HG02973 (cell line): ENCODE results near the gene LRRC10B.
"Not testable (repeated sequence)": the region's sequence is repeated elsewhere in the genome, so short reads cannot be mapped to it uniquely, and the experiment has no call there.

Experiments
- ATAC-seq: cut with Tn5 transposase; IDR thresholded peaks from one replicate; pipeline ENCODE4 v1.9.1; 2021; ENCODE audit warnings: moderate library complexity; ENCODE audit not compliant: unreplicated experiment

The LRRC10B gene

DNA sequence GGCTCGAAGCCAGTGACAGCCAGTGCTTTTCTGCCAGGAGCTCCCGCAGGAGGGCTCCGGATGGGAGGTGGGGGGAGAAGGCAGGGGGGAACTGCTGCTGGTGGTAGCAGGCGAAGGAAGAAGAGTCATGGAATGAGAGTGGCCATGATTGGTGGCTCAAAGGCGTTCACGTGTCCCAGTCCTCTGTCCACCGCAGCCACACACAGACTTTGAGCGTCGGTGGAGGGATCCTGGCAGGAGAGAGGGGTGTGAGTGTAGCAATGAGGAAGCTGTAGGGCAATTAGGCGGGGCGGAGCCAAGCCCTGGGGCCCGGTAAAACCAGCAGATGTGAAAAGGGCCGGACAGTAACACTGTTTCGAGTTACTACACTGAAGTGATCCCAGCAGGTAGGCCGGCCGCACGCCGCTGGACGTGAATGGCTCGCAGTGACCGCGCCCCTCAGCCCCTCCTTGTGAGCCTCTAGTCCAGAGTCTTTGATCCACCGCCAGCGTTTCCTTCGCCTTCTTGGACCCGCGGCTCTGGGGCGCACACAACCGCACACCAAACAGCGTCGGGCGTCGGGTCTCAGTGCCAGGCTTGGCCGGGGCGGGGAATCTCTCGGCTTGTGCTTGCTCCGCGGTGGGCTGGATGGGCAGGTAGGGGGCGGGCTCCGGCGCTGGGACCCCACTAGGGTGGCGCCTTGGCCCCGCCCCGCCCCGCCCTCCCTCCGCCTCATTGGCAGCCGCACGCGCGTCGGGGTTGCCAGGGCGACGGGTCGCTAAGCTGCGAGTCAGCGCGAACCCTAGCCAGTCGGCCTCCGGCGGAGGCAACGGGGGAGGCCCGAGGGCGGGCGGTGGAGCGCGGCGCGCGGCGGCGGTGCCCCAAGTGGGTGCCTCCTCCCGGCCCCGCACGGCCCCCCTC is at the start of gene LRRC10B:
LRRC10B (plus strand) TSS at position 788 of the 900 bp plus-strand sequence. CDS start 250 bp downstream, outside the sequence.
- ATAC-seq: no peak

DNA sequence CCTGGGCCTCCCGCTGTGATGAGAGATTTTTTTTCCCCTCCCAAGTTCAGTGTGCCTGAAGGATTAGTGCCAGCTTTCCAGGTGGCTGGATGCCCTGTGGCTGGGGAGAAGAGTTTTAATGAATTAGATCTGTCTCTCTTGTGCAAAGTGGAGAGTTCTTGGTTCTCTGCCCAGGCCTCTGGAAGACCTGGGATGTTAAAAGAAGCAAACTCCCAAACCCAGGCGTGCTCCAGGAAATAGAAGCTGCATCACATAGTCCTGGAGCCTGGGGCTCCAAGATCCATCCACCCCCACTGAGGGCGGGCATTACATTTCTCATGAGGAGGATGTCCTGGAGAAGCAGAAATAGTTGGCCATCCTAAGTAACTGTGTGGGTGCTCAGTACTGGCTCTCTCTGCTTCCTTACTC is 48.1 kb upstream of the LRRC10B start:
- ATAC-seq: no peak

DNA sequence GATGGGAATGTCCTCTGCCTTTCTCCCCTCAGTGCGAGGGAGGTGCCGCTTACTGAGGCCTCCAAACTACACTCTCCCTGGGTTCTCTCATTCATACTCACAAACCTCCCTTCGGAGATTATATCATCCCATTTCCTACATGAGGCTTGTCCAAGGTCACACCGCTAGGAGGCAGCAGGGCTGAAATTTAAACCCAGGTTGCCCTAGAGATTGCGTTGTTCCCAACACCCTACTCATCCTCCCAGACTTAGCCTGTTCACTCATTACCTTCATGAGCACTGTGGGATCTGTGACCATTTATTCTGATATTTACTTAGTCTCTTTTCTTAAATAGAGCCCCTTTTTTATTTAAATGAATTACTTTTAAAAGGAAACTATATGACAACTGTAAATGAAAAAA is 47.6 kb upstream of the LRRC10B start:
- ATAC-seq: no peak

DNA sequence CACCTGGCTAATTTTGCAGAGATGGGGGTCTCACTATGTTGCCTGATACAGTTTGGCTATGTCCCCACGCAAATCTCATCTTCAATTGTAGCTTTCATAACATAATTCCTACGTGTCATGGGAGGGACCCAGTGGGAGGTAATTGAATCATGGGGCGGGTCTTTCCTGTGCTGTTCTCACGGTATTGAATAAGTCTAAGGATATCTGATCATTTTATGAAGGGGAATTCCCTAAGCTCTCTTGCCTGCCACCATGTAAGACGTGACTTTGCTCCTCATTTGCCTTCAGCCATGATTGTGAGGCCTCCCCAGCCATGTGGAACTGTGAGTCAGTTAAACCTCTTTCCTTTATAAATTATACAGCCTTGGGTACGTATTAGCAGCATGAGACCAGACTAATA is 40.9 kb upstream of the LRRC10B start:
- not testable (repeated sequence) for ATAC-seq

DNA sequence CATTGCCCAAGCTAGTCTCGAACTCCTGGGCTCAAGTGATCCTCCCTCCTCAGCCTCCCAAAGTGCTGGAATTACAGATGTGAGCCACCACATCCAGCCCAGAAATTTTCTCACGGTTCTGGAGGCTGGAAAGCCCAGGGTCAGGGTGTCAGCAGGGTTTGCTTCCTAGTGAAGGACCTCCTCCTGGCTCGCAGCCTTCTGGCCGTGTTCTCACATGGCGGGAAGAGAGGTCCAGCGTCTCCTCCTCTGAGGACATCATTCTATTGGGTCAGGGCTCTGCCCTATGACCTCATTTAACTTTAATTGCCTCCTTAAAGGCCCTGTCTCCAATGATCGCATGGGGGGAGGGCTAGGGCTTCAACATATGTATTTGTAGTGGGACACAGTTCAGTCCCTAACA is 40.5 kb upstream of the LRRC10B start:
- ATAC-seq: no peak

DNA sequence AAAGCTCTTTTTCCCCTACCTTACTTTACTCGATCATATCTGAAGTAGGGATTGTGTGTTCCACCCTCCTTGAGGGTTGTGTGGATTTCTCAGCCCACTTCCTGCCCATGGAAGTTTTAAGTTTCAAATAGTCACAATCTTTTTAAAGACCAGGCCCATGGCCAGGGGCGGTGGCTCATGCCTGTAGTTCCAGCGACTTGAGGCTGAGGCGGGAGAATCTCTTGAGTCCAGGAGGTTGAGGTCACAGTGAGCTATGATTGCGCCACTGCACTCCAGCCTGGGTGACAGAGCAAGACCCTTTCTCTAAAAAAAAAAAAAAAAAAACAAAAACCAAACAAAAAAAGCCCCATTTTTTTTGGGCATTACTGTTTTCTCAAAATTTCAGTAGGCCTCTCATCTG is 36.3 kb upstream of the LRRC10B start:
- ATAC-seq: no peak

DNA sequence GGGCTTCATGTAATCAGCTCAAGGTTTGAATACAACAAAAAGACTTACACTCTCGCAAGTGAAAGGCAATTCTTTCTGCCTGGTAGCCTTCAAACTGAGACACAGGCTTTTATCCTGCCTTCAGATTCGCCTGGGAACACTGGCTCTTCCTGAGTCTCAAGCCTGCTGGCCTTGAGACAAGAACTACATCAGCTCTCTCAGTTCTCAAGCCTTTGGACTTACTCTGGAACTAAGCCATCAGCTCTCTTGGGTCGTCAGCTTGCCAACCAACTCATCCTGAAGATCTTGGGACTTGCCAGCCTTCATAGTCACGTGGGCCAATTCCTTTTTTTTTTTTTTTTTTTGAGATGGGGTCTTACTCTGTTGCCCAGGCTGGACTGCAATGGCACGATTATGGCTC is 35.7 kb upstream of the LRRC10B start:
- ATAC-seq: no peak

DNA sequence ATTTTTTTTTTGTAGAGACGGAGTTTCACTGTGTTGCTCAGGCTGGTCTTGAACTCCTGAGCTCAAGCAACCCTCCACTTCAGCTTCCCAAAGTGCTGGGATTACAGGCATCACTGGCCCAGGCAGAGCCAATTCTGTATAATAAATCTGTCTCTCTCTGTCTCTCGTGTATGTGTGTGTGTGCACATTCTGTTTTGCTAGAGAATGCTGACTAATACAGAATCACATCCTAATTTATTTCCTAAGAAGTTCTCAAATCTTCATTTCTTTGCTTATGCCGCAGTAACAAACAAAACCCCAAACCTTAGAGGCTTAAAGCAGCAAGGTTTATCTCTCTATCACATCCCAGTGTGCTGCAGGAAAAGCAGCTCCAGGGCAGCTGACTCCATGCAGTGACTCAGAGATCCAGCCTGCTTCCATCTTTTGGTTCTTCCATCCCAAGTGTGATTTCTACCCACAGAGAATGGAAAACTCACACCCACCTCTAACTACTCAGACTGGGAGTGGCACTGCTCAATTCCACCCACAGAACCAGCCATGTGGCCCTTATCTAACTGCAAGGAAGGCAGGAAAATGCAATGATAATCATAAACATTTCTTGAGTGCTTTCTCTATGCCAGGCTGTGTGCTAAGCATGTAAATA is 35.1 kb upstream of the LRRC10B start:
- no peak for ATAC-seq

DNA sequence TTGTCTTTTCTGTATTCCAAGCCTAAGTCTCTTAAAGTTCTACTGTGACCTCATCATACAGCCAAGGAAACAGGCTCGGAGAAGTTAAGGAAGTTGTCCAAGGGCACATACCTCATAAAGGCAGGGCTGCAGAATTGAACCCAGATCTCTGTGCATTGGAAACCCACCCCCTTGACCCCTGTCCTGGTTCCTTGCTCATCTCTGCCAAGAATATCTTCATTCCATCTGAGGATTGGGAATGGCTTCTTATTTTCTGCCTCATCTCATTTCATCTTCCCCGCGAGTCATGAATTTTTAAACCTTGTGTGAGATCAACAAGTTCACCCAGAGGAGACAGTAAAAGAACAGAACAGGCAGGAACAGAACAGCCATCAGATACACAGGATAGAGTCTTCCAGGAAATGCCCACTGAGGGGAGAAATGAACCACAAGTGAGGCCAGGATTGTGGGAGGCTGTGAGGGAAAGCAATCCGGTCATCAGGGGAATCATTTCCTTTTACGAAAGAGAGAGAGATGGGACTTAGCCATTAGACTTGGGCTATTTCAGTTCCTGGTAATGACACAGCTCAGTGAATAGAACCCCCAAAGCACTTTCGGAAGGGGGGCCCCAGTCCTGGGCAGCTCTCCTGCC is 34.4 kb upstream of the LRRC10B start:
- ATAC-seq: no peak

DNA sequence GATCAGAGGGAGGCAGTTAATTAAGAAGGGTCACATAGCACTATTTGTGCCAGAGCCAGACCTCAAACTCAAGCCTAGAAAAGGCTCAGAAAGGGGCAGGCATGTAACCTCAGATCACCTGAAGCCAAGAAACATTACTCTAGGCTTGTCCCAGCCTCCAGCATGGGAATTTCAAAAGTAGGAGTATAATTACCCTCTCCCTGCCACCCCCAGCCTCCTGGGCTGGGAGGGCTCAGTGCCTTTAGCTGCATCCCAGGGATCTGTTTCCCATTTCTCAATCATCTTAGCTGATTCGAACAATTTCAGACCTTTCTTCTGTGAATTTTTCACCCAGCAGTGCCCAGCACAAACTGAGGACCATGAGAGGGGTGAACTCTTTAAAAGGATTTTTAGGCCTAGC is 33.1 kb upstream of the LRRC10B start:
- ATAC-seq: no peak

DNA sequence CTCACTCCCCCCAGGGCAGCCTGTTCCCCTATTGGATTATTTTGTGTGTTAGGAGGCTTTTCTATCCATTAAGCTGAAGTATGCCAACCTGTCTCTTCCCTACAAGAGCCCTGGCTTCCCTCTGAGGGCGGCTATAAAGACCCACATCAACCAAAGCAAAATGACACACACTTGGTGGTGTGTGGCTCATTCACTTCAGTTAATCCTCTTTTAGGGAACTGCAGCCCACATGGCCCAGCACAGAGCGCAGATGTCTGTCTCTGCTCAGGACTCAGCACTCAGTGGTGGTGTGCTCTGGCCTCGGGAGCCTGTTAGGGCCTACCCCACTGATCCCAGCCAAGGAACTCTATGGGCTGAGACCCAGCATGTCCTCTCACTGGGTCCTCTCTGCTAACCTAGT is 32.2 kb upstream of the LRRC10B start:
- no peak for ATAC-seq

DNA sequence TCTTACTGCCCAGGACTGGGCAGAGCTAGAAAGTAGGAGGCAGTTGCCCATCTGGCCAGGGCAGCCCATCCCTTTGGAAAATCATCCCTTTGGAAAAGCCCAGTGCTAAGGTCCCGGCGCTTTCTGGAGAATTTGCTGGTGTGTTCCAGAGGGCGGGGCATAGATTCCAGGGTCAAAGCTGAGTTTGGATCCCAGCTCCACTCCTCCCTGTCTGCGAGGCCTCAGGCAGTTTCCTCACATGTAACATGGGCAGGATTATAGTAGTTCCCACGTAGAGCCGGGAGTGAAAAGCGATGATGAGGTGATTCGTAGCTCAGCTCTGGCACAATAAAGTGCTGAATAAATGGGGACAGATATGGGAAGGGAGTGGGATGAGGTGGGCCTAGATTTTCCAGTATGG is 31.4 kb upstream of the LRRC10B start:
- ATAC-seq: no peak

DNA sequence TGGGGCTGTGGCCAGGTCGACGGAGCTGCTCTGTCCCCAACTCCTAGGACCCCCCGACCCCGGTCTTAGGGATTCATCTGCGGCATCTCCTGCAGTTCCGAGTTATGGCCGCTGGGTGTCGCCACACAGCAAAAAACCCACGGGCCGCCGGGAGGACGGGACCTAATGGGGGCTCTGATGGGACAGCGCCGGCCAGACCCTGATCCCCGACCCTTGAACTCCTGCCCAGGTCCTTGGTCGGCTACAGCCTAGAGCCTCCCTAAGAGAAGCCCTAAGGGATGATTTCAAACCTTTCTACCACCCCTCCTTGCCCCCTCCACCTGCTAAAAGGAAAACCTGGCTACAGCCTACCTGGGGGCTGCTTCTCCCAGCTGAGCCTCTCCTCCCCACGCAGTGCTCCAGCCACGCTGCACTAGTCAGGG is 30.8 kb upstream of the LRRC10B start:
- no peak for ATAC-seq

DNA sequence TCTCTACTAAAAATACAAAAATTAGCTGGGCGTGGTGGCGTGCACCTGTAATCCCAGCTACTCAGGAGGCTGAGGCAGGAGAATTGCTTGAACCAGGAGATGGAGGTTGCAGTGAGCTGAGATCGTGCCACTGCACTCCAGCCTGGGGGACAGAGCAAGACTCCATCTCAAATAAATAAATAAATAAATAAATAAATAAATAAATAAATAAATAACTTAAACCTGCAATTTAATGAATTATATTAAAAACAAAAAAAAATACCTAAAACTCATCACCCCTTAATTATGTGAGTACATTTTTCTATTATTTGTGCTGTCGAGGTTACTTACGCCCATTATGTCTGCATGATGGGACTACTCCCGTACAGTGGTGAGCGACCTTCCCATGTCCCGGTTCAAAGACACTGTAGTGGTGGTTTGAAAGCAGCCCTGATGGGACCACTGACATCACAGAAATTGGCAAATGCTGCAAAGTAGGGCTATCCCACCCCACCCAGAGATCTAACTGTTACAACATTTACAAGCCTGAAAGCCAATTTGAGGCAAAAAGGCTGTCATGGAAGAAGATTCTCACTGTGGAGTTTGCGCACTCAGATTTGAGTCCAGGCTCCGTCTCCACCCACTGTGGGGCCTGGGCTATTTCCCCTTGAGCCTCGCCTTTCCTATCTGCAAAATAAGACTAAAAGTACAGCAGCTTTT is 29.0 kb upstream of the LRRC10B start:
- ATAC-seq: not testable (repeated sequence)

DNA sequence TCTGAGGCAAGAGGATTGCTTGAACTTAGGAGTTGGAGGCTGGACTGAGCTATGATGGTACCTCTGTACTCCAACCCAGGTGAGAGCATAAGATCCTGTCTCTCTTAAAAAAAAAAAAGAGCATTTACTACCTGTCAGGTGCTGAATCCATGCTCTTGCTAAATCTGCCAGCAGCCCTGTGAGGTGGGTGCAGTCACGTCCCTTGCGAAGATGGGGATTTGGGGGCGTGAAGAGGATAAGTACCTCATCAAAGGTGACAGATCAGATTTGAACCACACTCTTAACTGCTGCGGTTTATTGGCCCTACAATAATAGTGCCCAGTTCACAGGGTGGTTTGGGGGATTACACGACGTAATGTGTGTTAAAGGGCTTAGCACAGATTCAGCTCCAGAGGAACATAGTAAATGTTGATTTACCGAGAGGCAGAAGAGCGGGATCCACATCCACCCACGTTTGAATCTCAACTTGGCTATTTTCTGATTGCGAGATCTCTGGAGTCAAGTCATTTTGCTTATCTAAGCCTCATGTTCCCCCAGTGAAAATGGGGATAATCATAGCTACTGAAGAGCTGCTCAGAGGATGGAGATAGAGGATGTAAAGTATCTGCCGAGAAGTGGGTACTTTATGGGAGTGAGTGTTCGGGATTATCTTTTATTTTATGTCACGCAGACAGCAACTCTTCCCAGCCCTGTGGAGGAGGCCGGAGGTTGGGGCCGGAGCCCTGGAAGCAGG is 28.1 kb upstream of the LRRC10B start:
- ATAC-seq: no peak

DNA sequence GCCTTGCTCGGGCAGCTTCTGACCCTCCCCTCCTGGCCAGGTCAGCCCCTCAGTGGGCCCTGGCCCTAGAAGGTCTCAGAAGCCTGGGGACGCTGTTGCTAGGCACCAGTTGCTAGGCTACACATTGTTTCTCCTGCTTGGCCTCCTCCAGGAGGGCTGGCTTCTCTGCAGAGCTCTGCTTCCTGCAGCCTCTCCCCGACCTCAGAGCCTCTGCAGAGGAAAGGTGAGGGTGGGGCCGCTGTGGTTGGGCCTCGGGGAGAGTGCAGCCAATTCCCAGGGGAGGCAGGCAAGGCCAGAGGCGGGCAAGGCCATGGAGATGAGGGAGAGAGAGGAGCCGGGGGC is 27.6 kb upstream of the LRRC10B start:
- no peak for ATAC-seq

DNA sequence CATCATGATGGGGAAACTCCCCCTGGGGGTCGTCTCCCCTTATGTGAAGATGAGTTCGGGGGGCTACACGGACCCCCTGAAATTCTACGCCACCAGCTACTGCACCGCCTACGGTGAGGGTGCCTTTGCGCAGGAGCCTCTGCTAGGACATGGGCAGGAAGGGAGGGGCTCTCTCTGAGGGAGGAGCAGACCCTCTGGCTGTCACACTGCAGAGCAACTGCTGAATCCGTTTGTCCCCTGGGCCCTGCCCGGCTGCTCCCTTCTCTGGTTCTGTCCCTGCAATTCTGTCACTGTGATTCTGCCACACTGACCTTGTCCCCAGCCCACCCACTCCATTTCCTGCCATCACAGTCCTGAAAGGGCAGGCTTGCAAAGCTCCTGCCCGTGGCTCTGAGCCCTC is 26.7 kb upstream of the LRRC10B start:
- no peak for ATAC-seq

DNA sequence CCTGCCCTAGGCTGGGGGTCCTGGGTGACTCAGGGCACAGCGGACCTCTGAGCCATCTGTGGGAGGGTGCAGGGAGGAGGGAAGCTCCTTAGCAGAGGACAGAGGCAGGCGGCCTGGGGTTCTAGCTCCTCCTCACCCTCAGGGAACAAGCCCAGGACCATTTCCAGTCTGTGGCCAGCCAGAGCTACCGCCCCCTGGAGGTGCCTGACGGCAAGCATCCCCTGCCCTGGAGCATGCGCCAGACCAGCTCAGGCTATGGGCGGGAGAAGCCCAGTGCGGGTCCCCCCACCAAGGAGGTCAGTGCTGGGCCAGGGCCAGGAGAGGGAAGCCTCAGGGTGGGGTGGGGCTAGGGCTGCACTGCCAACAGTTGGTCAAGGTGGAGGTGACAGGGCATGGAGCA is 26.0 kb upstream of the LRRC10B start:
- ATAC-seq: no peak

DNA sequence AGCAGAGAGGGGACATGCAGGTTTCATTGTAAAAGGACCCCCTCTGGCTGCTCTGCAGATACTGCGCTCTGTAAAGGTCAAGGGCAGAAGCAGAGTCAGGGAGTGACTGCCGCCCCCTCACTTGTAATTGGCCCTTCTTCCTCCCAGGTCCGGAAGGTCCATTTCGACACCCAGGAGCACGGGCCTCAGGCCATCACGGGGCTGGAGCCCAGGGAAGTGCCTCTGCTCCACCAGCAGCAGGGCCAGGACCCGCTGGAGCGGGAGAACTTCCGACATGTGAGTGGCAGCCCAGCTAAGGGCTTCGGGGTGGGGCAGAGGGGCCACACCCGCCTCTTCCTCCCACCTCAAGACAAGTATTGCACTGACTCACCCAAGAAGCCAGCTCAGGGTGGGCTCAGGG is 24.0 kb upstream of the LRRC10B start:
- ATAC-seq: no peak

DNA sequence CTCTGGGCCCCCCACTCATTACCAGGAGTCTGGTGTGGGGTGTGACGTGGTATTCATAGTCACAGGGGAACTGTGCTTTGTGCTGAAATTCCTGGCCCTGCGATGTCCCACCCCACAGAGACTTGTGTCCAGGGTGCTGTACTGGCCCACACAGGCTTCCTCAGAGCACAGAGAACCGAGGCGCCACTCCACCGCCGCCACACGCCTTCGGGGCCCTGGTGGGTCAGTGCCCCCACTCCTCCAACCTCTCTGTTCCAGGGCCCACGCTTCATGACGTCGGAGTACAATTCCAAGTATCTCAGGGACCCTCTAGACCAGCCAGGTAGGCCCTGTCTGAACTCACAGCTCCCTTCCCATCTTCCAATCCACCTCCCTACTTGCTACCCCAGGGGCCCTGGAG is 23.5 kb upstream of the LRRC10B start:
- ATAC-seq: no peak
